ENCODE measurements around the gene COL15A1.

Gene COL15A1

DNA sequence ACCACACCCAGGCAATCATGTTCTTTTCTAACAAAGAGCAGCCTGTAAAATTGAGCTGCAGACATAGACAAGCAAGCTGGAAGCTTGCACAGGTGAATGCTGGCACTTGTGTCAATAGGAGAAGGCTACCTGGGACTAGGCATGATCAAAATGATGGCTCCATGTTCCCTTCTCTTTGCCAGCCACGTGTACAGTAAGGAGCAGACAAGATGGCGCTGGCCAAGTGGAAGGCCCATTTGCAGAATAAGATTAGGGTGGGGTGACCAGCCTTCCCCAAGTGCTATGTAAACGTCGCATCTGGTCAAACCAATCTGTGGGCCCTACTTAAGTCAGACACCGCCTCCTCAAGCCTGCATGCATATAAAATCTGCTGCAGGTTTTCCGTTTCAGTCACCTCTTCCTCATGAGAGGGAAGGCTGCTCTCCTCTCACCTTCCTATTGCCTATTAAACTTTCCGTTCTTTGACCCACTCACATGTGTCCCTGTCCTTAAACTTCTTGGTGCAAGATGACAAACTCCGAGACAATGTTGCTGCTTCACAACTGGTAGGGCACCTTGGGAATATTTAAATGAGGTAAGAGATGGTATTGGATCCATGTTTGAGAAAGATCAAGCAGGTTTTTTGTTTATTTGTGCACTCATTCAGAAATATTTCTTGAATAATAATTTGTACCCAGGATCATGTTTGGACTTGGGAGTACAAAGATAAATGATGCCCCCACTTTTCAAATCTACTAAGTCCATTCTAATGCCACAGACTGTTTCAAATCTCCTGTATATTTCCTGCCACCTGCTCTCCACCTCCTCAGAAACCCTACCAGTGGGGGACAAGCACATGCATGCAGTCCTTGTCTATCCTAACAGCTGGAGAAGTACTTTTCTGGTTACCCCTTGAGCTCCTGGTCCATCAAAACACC lies 130.5 kb downstream of the COL15A1 start:
- no peak for DNase-seq (ENCODE audit: low read depth)
- H3K4me3 ChIP-seq (ENCODE audit: low read length) = no peak overlapping the region
- TF ChIP-seq, protein P1, sequence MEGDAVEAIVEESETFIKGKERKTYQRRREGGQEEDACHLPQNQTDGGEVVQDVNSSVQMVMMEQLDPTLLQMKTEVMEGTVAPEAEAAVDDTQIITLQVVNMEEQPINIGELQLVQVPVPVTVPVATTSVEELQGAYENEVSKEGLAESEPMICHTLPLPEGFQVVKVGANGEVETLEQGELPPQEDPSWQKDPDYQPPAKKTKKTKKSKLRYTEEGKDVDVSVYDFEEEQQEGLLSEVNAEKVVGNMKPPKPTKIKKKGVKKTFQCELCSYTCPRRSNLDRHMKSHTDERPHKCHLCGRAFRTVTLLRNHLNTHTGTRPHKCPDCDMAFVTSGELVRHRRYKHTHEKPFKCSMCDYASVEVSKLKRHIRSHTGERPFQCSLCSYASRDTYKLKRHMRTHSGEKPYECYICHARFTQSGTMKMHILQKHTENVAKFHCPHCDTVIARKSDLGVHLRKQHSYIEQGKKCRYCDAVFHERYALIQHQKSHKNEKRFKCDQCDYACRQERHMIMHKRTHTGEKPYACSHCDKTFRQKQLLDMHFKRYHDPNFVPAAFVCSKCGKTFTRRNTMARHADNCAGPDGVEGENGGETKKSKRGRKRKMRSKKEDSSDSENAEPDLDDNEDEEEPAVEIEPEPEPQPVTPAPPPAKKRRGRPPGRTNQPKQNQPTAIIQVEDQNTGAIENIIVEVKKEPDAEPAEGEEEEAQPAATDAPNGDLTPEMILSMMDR (conservative IDR thresholded peaks at IDR 0.05; ENCODE audit: low read depth, low read length) = no peak

DNA sequence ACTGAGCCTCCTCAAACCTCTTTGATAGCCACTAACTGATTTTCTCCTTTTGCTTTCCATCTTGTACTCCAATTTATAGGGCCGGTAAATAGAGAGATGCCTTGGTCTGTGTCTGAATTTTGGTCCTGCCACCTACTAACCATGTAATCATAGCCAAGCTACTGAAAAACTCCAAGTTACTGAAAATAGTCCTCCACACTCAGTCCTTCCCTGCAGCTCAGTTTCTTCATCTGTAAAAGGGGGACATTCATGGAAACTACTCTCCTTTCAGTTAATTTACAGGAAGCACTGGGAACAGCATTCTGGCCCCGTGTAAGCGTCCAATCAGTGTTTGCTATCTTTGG lies 131.2 kb downstream of the COL15A1 start:
- DNase-seq (ENCODE audit: low read depth) = no peak
- no peak overlapping the region for H3K4me3 ChIP-seq (ENCODE audit: low read length)
- TF ChIP-seq, protein P1 (conservative IDR thresholded peaks at IDR 0.05; ENCODE audit: low read depth, low read length) = no peak

DNA sequence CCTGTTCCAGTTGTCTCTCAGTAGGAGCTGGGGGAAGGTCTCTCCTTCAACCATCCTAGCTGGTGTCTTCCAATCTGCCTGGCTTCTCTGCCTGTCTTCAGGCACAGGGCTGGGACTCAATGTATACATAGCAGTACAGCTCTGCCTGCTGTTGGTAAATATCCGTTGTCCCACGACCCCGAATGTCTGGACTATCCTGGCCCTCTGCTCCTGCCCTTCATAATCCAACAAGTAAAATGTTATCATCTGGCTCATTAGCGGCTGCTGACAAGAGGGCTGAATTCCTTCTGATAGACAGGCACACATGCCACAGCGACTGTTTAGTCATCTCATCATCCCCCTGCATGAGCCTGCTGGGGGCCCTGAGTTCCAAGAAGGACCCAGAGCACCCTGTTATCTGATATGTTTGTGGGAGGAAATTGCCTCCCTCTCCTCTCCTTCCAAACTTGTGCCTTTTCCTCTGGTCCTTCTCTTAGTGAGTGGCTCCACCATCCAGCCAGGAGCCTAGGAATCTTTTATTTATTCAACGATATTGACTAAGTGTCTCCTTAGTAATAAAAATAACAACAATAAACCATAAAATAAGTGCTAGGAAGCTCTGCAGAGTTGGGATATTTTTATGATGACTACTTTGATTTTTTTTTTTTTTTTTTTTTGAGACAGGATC lies 131.7 kb downstream of the COL15A1 start:
- TF ChIP-seq, protein P1 (conservative IDR thresholded peaks at IDR 0.05; ENCODE audit: low read depth, low read length) = no peak
- H3K4me3 ChIP-seq (ENCODE audit: low read length) = no peak overlapping the region
- DNase-seq (ENCODE audit: low read depth) = no peak

DNA sequence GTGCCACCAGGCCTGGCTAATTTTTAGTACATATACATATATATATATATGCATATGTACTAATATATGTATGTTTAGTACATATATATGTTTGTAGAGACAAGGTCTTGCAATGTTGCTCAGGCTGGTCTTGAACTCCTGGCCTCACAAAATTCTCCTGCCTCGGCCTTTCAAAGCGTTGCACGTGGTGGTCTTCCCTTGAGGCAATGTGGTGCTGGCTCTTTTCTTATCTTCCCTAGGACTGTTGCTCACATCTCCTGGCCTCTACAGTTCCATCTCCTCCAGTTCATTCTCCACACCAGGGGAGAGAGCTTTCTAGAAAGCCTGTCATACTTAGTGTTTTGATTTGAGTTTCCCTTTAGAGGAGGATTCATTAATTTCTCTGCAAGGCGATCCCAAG lies 132.3 kb downstream of the COL15A1 start:
- no peak overlapping the region for H3K4me3 ChIP-seq (ENCODE audit: low read length)
- TF ChIP-seq, protein P1 (conservative IDR thresholded peaks at IDR 0.05; ENCODE audit: low read depth, low read length) = no peak
- no peak for DNase-seq (ENCODE audit: low read depth)

DNA sequence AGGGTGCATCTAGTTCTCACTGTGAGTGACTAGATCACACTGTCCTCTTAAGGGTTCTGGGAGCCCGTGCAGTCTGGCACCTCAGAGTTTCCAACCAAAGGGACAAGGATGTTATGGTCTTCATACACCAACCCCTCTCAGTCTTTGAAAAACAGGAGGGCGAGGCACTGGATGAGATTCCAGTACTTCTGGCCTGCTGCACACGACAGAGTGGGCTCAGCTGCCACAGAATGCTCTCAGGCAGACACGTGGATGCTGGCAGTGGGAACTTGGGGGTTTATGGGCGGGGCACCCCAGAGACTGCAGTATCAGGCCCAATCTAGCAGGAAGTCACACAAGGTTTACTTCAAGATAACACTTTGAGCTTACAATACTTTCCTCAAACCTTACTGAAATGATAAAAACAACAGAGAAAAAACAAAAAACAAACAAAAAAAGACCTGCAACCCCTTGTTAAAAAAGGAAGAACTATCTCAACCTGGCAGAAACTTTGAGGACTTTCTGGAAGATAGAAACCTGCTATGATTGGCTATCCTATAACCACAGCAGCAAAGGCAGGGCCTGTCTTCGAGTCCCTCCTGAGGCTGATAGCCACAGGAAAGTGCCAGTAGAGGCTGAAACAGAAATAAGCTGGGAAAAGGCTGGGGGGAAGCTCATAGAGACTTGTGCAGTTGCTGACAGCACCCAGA lies 132.9 kb downstream of the COL15A1 start:
- no peak overlapping the region for H3K4me3 ChIP-seq (ENCODE audit: low read length)
- TF ChIP-seq, protein P1 (conservative IDR thresholded peaks at IDR 0.05; ENCODE audit: low read depth, low read length) = no peak
- no peak for DNase-seq (ENCODE audit: low read depth)

DNA sequence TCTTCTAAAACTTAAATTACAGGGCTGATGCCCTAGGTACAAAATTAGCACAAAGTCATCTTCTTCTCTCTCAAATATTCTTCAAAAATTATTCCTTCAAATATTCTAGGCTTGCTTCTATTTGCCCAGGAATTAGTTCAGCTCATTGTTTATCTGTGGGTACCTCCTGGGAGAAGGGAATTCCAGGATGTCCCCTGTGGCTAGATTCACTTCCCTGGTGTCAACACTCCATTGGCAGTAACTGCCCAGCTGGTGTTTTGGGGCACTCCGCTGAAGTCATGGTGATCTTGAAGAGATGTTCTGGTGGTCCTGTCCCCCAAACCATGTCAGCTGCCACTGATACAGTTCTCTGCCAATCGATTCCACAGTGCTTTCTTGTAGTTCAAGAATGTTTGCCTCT lies 135.0 kb downstream of the COL15A1 start:
- TF ChIP-seq, protein P1 (conservative IDR thresholded peaks at IDR 0.05; ENCODE audit: low read depth, low read length) = no peak
- H3K4me3 ChIP-seq (ENCODE audit: low read length) = no peak overlapping the region
- DNase-seq (ENCODE audit: low read depth) = no peak

Measured in retinal pigment epithelial cell (primary cell).